HepG2 (cell line): ENCODE data around the gene PPIB. TPM values are rescaled to one million over a fixed set of nuclear protein-coding genes. Genes with fewer than 3 reads are reported as not detected.

Experiments
- ATAC-seq: fragments of 200-7000 bp; cut with Tn5 transposase; 3 replicates; pipeline ENCODE4 v1.9.1; 2020; ENCODE audit warnings: mild to moderate bottlenecking, moderate library complexity
- BruUV-seq: library from RNA; stranded (reverse); fragments of 400-500 nt; replicated peaks from 2 replicates; lab custom pipeline; 2021; lab: Mats Ljungman, UMichigan
- CTCF ChIA-PET: fragments of 300-600 bp; formaldehyde crosslinking; extraction: SDS; loops from one replicate; lab custom pipeline; 2021; ENCODE audit warnings: low total read pairs, inconsistent platforms, low intra/inter-chr PET ratio; lab: Yijun Ruan, JAX
- POLR2A ChIA-PET: fragments of 350-600 bp; sonication (Branson Sonifier 250); formaldehyde crosslinking; loops from one replicate; lab custom pipeline; 2020; ENCODE audit warnings: antibody characterized with exemption, inconsistent platforms; lab: Yijun Ruan, JAX
- DNase-seq: peaks from one replicate; pipeline ENCODE4 v3.0.0-alpha.2; 2015; ENCODE audit warnings: low spot score
- FAIRE-seq: peaks from 3 replicates; lab custom pipeline; 2011; peaks lifted over from hg19 to GRCh38; lab: Jason Lieb, UNC
- H2AFZ ChIP-seq: one replicate; pipeline ENCODE4 v1.6.1; 2011; ENCODE audit warnings: low read length, inconsistent platforms
- H3K27ac ChIP-seq: fragments of 300-600 bp; 3 replicates; pipeline ENCODE4 v1.8.0; 2011; ENCODE audit warnings: mixed run types, mild to moderate bottlenecking, mixed read lengths, low read length, inconsistent platforms; ENCODE audit not compliant: insufficient read depth; ENCODE audit errors: extremely low read length
- H3K27me3 ChIP-seq, 2 experiments: fragments of 200-600 bp in 1 of 2; 2 replicates in 1 of 2; 3 replicates in 1 of 2; pipeline versions ENCODE4 v1.6.0 to v1.8.0; 2011; ENCODE audit warnings: low read length in 2 of 2, mild to moderate bottlenecking in 2 of 2, moderate library complexity in 2 of 2, inconsistent platforms in 1 of 2; ENCODE audit not compliant: insufficient read depth in 2 of 2, control insufficient read depth in 1 of 2
- H3K36me3 ChIP-seq, 2 experiments: fragments of 200-600 bp in 1 of 2; replicated peaks in 1 of 2; 2 replicates in 1 of 2; 3 replicates in 1 of 2; pipeline versions ENCODE4 v1.5.1 to v1.8.0; 2011; ENCODE audit warnings: low read length in 2 of 2, inconsistent platforms in 1 of 2; ENCODE audit not compliant: insufficient read depth in 2 of 2, control insufficient read depth in 1 of 2
- H3K4me1 ChIP-seq: 2 replicates; pipeline ENCODE4 v1.5.1; 2012; ENCODE audit warnings: low read length, inconsistent platforms; ENCODE audit not compliant: insufficient read depth
- H3K4me2 ChIP-seq: 2 replicates; pipeline ENCODE4 v1.6.0; 2011; ENCODE audit warnings: low read depth, low read length, inconsistent platforms
- H3K4me3 ChIP-seq, 3 experiments: fragments of 200-600 bp in 1 of 3; sonication (generic), shearing (Covaris generic) in 1 of 3; replicated peaks in 1 of 3; 2 replicates each; pipeline ENCODE4 v1.5.1; 2011 to 2016; ENCODE audit warnings: low read length in 3 of 3, inconsistent platforms in 2 of 3, low read depth in 2 of 3, mild to moderate bottlenecking in 2 of 3, control low read depth in 1 of 3, mixed read lengths in 1 of 3; ENCODE audit not compliant: insufficient read depth in 1 of 3
- H3K79me2 ChIP-seq: one replicate; pipeline ENCODE4 v1.6.1; 2011; ENCODE audit warnings: low read length, inconsistent platforms; ENCODE audit not compliant: insufficient read depth
- H3K9ac ChIP-seq: 2 replicates; pipeline ENCODE4 v1.6.0; 2011; ENCODE audit warnings: mild to moderate bottlenecking, low read depth, low read length, inconsistent platforms; ENCODE audit not compliant: insufficient read depth
- H3K9me3 ChIP-seq: 2 replicates; pipeline ENCODE4 v1.5.1; 2012; ENCODE audit warnings: mild to moderate bottlenecking, low read length
- H4K20me1 ChIP-seq: 2 replicates; pipeline ENCODE4 v1.6.0; 2011; ENCODE audit warnings: inconsistent platforms, mild to moderate bottlenecking, low read length, moderate library complexity; ENCODE audit not compliant: insufficient read depth
- ARNT ChIP-seq: fragments of 450-650 bp; IDR thresholded peaks from 2 replicates; pipeline ENCODE4 v1.6.1; 2017
- CENPX ChIP-seq: sonication (generic); formaldehyde crosslinking; IDR thresholded peaks from 2 replicates; pipeline ENCODE4 v1.9.0; 2021; ENCODE audit warnings: mild to moderate bottlenecking, missing genetic modification reagents, moderate library complexity
- CREB1 ChIP-seq, 2 experiments: fragments of 450-650 bp in 1 of 2; IDR thresholded peaks; 2 replicates each; pipeline ENCODE4 v1.6.1; 2016 to 2017; ENCODE audit warnings: control low read depth in 1 of 2, mild to moderate bottlenecking in 1 of 2, missing compliant biosample characterization in 1 of 2, missing genetic modification characterization in 1 of 2
- FOXA1 ChIP-seq, 2 experiments: fragments of 450-650 bp in 1 of 2; sonication (generic) in 1 of 2; formaldehyde crosslinking in 1 of 2; IDR thresholded peaks; 2 replicates each; pipeline versions ENCODE4 v1.4.0 to v1.6.1; 2016 to 2020; ENCODE audit warnings: missing genetic modification reagents in 1 of 2
- HDAC2 ChIP-seq: sonication (generic); formaldehyde crosslinking; IDR thresholded peaks from 2 replicates; pipeline ENCODE4 v1.4.0; 2020; ENCODE audit warnings: missing genetic modification reagents
- MAZ ChIP-seq, 2 experiments: sonication (generic) in 1 of 2; formaldehyde crosslinking in 1 of 2; IDR thresholded peaks; 2 replicates each; pipeline versions ENCODE4 v1.5.0 to v1.6.1; 2012 to 2020; ENCODE audit warnings: low read depth in 2 of 2, mild to moderate bottlenecking in 2 of 2, borderline replicate concordance in 1 of 2, improper control_type of control experiment in 1 of 2, low read length in 1 of 2, missing genetic modification reagents in 1 of 2, moderate library complexity in 1 of 2
- TOE1 ChIP-seq: sonication (generic); formaldehyde crosslinking; IDR thresholded peaks from 2 replicates; pipeline ENCODE4 v1.4.0; 2020; ENCODE audit warnings: mild to moderate bottlenecking, missing genetic modification reagents
- TOPORS ChIP-seq: sonication (generic); formaldehyde crosslinking; IDR thresholded peaks from 2 replicates; pipeline ENCODE4 v1.8.0; 2023; ENCODE audit warnings: mild to moderate bottlenecking, missing genetic modification reagents
- ZBTB8A ChIP-seq: sonication (generic); formaldehyde crosslinking; IDR thresholded peaks from 2 replicates; pipeline ENCODE4 v1.4.0; 2020; ENCODE audit warnings: mild to moderate bottlenecking, low read depth, missing genetic modification reagents, borderline replicate concordance
- ZNF12 ChIP-seq: sonication (generic); formaldehyde crosslinking; IDR thresholded peaks from 2 replicates; pipeline ENCODE4 v1.5.0; 2020; ENCODE audit warnings: missing genetic modification reagents
- ZNF224 ChIP-seq: sonication (generic); formaldehyde crosslinking; IDR thresholded peaks from 2 replicates; pipeline ENCODE4 v1.5.0; 2020; ENCODE audit warnings: mild to moderate bottlenecking, missing genetic modification reagents
- ZNF616 ChIP-seq: sonication (generic); formaldehyde crosslinking; IDR thresholded peaks from 2 replicates; pipeline ENCODE4 v1.5.0; 2020; ENCODE audit warnings: low read depth, mild to moderate bottlenecking, missing genetic modification reagents
- ZNF720 ChIP-seq: sonication (generic); formaldehyde crosslinking; IDR thresholded peaks from 2 replicates; pipeline ENCODE4 v1.4.0; 2020; ENCODE audit warnings: missing genetic modification reagents
- ZZZ3 ChIP-seq: sonication (generic); formaldehyde crosslinking; IDR thresholded peaks from 2 replicates; pipeline ENCODE4 v1.4.0; 2020; ENCODE audit warnings: missing genetic modification reagents, mild to moderate bottlenecking, borderline replicate concordance
- WGBS: methylation state at CpG from one replicate; pipeline ENCODE4 v1.1.6; 2017; ENCODE audit warnings: low lambda C conversion rate; 5-methylcytosine and 5-hydroxymethylcytosine counted together
- in situ Hi-C: cut with HindIII; loops from 2 replicates; pipeline ENCODE4 v1.10.0; 2017; ENCODE audit warnings: low pct_unique_long_range_greater_than_20kb; ENCODE audit not compliant: extremely low pct_ligation_motif_present
- intact Hi-C: fragments of 100-400 bp; cut with micrococcal nuclease; formaldehyde crosslinking; loops from one replicate; pipeline ENCODE4 v1.10.0; 2022; ENCODE audit not compliant: unreplicated experiment
- polyA plus RNA-seq, 8 experiments: library from polyadenylated mRNA; depleted of rRNA in 3 of 8; stranded (reverse) in 7 of 8; unstranded in 1 of 8; fragments of >200 nt; fragmentation: Illumina TruSeq in 4 of 8; extraction: Trizol in 4 of 8; gene quantifications; 2 replicates each; pipeline versions ENCODE4 v1.2.1 to v1.2.3, GENCODE V29; 2011 to 2016; ENCODE audit warnings: low read depth in 4 of 8, missing spikeins in 1 of 8, mixed read lengths in 1 of 8; ENCODE audit not compliant: insufficient read depth in 1 of 8
- total RNA-seq, 5 experiments: library from RNA; depleted of rRNA; stranded (reverse); fragments of >200 nt; fragmentation: Illumina TruSeq; extraction: Trizol; gene quantifications; 2 replicates each; pipeline ENCODE4 v1.2.3, GENCODE V29; 2016; ENCODE audit warnings: low read depth in 1 of 5
- TF ChIP-seq, protein P1 (sequence below): sonication (generic); formaldehyde crosslinking; IDR thresholded peaks from 2 replicates; pipeline ENCODE4 v1.8.1; 2022; ENCODE audit warnings: low read depth, mild to moderate bottlenecking, missing genetic modification reagents
- TF ChIP-seq, protein P2 (sequence below): sonication (generic); formaldehyde crosslinking; IDR thresholded peaks from 2 replicates; pipeline ENCODE4 v1.4.0; 2020; ENCODE audit warnings: missing genetic modification reagents
- TF ChIP-seq, protein P3 (sequence below): sonication (generic); formaldehyde crosslinking; IDR thresholded peaks from 2 replicates; pipeline ENCODE4 v1.5.1; 2020; ENCODE audit warnings: mild to moderate bottlenecking, missing genetic modification reagents, borderline replicate concordance

The PPIB gene
- total and polyA plus RNA-seq, 2 of the 13 experiments (the other 11 are each of a cell fraction or from before 2014, with no cell fraction given) = 780 to 882 TPM

GRCh38 chr15:64146885-64147681 lies 15.7 kb downstream of the PPIB start:
- FAIRE-seq = peak; percentile 80
- in situ Hi-C loops (no loop called here), intact Hi-C loops (no loop called here)
- no TSS peak for BruUV-seq
- Histone ChIP-seq H3K4me2 (peak overlapping the region; percentile 66), H3K9ac (peak overlapping the region; percentile 55), H3K79me2 (no peaks in the 10 kb centered on the region), H3K4me3 (peak overlapping the region in 2 of 3 experiments; percentile 6 to 20; a peak in 3 of 6 replicates), H3K27ac (peak overlapping the region; percentile 70), H3K36me3 (peaks cover 7 to 15% of the 10 kb centered on the region in 2 experiments; a peak in 2 of 5 replicates), H4K20me1 (no peaks in the 10 kb centered on the region), H3K4me1 (peaks cover 61% of the 10 kb centered on the region), H3K27me3 (no peaks in the 10 kb centered on the region), H2AFZ (no peak overlapping the region), H3K9me3 (no peaks in the 10 kb centered on the region)
- DNase-seq = peak; percentile 86
- CTCF ChIA-PET = no interaction called here
- POLR2A ChIA-PET = interaction anchor here (0.5 to 3.7 kb wide), 4 partner anchors 16 to 452 kb away, joined by 3 to 17 read pairs (median 8); partner anchors contain the start of genes CIAO2A and PPIB
- WGBS = 30% methylated on average over 17 of the region's 26 CpGs
- ATAC-seq = peak; percentile 64
- TF ChIP-seq MAZ (IDR thresholded peaks at IDR 0.05; ENCODE audit: borderline replicate concordance, low read depth, low read length) = no peak
- TF ChIP-seq MAZ (CRISPR knock-in tag; IDR thresholded peaks at IDR 0.05; ENCODE audit: low read depth) = peak; percentile 37; the same call in 1 of the 2 replicates
- TF ChIP-seq ZZZ3 (CRISPR knock-in tag) = no peak
- TF ChIP-seq ARNT = no peak
- TF ChIP-seq HDAC2 (CRISPR knock-in tag) = 0 out of 2 replicates have a peak, but pooled peaks have one; percentile 14
- TF ChIP-seq TOE1 (CRISPR knock-in tag) = no peak
- TF ChIP-seq FOXA1 (IDR thresholded peaks at IDR 0.05) = no peak
- peak; percentile 58 for TF ChIP-seq FOXA1 (CRISPR knock-in tag; IDR thresholded peaks at IDR 0.05)
- TF ChIP-seq ZBTB8A = peak; percentile 66; the same call in 1 of the 2 replicates
- TF ChIP-seq, protein P1, sequence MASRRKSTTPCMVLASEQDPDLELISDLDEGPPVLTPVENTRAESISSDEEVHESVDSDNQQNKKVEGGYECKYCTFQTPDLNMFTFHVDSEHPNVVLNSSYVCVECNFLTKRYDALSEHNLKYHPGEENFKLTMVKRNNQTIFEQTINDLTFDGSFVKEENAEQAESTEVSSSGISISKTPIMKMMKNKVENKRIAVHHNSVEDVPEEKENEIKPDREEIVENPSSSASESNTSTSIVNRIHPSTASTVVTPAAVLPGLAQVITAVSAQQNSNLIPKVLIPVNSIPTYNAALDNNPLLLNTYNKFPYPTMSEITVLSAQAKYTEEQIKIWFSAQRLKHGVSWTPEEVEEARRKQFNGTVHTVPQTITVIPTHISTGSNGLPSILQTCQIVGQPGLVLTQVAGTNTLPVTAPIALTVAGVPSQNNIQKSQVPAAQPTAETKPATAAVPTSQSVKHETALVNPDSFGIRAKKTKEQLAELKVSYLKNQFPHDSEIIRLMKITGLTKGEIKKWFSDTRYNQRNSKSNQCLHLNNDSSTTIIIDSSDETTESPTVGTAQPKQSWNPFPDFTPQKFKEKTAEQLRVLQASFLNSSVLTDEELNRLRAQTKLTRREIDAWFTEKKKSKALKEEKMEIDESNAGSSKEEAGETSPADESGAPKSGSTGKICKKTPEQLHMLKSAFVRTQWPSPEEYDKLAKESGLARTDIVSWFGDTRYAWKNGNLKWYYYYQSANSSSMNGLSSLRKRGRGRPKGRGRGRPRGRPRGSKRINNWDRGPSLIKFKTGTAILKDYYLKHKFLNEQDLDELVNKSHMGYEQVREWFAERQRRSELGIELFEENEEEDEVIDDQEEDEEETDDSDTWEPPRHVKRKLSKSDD (CRISPR knock-in tag) = peak; percentile 34; the same call in 1 of the 2 replicates
- TF ChIP-seq CENPX (CRISPR knock-in tag) = no peak
- TF ChIP-seq TOPORS (CRISPR knock-in tag) = no peak
- no peak for TF ChIP-seq ZNF224 (CRISPR knock-in tag)
- no peak for TF ChIP-seq ZNF720 (CRISPR knock-in tag)
- TF ChIP-seq CREB1 (IDR thresholded peaks at IDR 0.05) = no peak
- peak; percentile 51; the same call in 1 of the 2 replicates for TF ChIP-seq CREB1 (CRISPR knock-in tag; IDR thresholded peaks at IDR 0.05)
- TF ChIP-seq, protein P2, sequence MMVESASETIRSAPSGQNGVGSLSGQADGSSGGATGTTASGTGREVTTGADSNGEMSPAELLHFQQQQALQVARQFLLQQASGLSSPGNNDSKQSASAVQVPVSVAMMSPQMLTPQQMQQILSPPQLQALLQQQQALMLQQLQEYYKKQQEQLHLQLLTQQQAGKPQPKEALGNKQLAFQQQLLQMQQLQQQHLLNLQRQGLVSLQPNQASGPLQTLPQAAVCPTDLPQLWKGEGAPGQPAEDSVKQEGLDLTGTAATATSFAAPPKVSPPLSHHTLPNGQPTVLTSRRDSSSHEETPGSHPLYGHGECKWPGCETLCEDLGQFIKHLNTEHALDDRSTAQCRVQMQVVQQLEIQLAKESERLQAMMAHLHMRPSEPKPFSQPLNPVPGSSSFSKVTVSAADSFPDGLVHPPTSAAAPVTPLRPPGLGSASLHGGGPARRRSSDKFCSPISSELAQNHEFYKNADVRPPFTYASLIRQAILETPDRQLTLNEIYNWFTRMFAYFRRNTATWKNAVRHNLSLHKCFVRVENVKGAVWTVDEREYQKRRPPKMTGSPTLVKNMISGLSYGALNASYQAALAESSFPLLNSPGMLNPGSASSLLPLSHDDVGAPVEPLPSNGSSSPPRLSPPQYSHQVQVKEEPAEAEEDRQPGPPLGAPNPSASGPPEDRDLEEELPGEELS = no peak; the same call in 1 of the 2 replicates
- peak; percentile 81 for TF ChIP-seq ZNF12 (CRISPR knock-in tag)
- TF ChIP-seq ZNF616 (CRISPR knock-in tag) = no peak
- TF ChIP-seq, protein P3, sequence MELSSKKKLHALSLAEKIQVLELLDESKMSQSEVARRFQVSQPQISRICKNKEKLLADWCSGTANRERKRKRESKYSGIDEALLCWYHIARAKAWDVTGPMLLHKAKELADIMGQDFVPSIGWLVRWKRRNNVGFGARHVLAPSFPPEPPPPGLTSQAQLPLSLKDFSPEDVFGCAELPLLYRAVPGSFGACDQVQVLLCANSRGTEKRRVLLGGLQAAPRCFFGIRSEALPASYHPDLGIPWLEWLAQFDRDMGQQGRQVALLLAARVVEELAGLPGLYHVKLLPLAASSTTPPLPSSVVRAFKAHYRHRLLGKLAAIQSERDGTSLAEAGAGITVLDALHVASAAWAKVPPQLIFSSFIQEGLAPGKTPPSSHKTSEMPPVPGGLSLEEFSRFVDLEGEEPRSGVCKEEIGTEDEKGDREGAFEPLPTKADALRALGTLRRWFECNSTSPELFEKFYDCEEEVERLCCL (CRISPR knock-in tag) = no peak
